HL-60/S4 treated with phorbol 12-myristate 13-acetate at 8.2 ng/mL for 4 days and 3 days (cell line): ENCODE results near the gene CMTM6.
"Not testable (repeated sequence)": the region's sequence is repeated elsewhere in the genome, so short reads cannot be mapped to it uniquely, and the experiment has no call there.

Experiments used
- in situ Hi-C: fragments of 300-500 bp; cut with MboI; formaldehyde crosslinking; loops from 2 replicates; pipeline ENCODE4 v1.15.0; 2022; ENCODE audit warnings: low sequenced_read_pairs

Gene CMTM6

GRCh38 chr3:32450992-32451659 lies 51.5 kb downstream of the CMTM6 start:
- in situ Hi-C loops = no loop called here

DNA sequence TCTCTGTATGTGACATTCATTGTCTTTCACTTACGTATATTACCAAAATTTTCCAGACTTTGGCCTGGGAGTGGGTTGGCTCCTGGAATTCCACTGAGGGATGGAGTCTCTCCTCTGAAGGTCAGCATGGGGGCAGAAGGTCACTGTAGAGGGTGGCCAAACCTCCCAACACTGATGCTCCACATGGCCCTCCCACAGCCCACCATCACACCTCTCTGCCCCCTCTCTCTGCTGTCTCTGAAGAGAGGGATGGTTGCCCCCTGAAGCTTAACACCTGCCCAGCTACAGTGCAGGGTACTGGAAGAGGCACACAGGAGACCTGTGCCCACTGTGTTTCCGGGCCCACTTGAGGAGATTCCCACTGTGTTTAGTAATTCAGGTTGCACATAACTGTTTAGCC lies 52.2 kb downstream of the CMTM6 start:
- in situ Hi-C loops = no loop called here

- in situ Hi-C loops = no loop called here
Measured at GRCh38 chr3:32449691-32450090, 53.0 kb downstream of the CMTM6 start.

- in situ Hi-C loops = no loop called here
Measured at GRCh38 chr3:32448686-32449474, 53.8 kb downstream of the CMTM6 start.

DNA sequence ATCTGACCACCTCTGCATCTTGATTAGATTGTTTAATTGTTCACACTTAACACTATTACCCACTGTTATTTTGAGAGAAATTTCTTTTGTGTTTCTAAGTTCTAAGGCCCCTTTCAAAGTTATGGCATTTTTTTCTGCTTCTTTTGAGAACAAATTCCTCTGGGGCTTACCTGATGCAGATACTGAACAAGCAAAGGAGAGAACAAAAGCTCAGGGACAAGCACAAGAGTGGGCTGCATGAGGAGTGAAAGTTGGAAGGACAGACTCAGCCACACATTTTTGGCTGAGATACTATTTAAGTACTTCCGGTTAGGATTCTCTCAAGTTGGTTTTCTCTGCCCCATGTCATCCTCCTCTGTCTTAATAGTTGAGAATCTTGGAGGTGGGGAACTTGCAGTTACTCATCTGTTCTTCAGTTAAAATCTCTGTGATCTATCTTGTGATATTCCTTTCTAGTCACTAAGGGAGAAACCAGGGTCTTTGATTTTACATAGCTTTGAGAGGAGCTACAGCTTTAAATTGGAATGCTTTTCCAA lies 54.7 kb downstream of the CMTM6 start:
- in situ Hi-C loops = no loop called here

GRCh38 chr3:32443478-32443877 lies 59.2 kb downstream of the CMTM6 start:
- in situ Hi-C loops = no loop called here

- in situ Hi-C loops = no loop called here
Measured at GRCh38 chr3:32442766-32443165, 59.9 kb downstream of the CMTM6 start.

DNA sequence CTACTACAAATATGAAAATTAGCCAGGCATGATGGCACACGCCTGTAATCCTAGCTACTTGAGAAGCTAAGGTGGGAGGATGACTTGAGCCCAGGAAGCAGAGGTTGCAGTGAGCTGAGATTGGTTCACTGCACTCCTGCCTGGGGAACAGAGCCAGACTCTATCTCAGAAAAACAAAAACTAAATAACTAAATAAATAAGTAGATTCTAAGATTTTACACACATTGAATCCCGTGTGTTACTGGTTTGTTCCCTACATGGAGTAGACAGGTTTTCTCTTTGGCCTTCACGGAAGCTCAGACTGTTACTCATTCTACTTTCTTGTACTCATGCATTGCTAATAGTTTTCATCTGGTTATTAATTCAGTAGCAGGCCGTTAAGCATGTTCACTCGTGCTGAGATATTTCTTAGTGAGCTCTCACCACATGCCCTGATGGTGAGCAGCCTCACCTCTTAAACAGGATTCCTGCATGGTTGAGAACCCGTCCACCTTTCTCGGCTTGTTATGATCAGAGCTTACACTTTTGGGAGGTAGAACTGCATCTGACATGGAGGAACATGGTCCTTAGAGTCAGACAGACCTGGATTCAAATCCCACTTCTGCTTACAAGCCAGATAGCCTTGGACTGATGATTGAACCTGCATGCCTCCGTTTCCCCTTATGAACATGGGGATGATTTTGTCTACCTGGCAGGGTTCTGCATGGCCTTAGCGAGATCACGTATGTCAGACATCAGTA lies 61.9 kb downstream of the CMTM6 start:
- in situ Hi-C loops = no loop called here

DNA sequence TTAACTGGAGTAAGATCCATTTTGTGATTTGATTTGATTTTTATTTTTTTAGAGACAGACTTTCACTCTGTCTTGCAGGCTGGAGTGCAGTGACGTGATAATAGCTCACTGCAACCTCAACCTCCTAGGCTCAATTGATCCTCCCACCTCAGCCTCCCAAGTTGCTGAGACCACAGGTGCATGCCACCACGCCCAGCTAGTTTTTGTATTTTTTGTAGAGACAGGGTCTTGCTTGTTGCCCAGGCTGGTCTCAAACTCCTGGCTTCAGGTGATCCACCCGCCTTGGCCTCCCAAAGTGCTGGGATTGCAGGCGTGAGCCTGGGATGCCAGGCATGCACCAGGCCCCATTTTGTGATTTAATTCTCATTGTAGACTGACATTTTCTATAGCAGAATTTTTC lies 63.2 kb downstream of the CMTM6 start:
- in situ Hi-C loops = not testable (repeated sequence)

DNA sequence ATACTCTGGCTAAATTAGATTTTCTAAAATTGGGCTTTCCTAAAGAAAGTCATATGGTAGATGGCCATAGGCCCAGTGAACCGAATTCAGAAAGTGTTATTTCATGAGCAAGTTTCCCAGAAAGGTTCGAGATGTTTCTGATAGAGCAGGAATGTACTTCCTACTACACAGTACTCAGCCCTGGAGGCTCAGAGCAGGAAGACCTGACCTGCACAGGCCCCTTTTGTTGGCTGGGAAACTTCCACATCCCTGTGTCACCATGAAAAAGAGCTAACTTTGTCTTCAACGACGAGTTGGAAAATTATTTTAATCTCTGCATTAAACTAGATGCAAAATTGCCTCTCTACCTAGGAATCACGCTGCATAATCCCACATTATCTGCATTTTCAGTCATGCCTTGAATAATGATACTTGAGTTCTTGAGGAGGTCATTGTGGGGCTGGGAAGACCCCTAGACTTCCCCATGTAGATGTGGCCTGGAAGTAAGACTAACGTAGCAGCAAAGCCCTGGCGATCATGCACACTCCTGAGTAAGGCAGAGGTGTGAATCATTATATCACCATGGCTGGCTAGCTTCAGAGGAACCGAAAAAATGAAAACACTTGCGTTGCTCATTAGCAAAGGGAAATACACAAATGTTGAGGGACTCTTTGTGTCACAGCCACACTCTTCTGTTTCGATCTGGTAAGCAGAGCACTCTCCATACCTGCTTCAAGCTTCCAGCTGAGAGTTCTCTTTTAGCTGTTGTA lies 63.9 kb downstream of the CMTM6 start:
- in situ Hi-C loops = no loop called here

DNA sequence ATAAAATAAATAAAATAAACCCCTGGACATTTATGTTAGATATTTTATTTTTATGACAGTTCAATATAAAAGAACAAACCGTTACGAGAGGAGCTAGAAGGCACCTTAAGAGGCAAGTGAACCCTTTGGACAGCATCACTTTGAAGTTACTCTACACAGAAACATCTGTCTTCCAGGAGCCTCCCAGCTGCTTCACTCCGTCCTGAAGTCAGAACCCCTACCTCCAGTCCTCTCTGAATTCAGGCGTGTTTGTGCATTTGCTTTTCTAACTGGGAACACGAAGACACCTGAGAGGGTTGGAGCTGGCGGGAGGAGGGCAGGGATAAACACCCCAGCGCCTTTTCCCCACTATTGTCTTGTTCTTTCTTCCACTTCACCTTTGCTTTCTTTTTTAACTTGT lies 64.8 kb downstream of the CMTM6 start:
- in situ Hi-C loops = no loop called here

GRCh38 chr3:32436816-32437189 lies 65.8 kb downstream of the CMTM6 start:
- in situ Hi-C loops = no loop called here

- in situ Hi-C loops = no loop called here
Measured at GRCh38 chr3:32435911-32436815, 66.5 kb downstream of the CMTM6 start.

DNA sequence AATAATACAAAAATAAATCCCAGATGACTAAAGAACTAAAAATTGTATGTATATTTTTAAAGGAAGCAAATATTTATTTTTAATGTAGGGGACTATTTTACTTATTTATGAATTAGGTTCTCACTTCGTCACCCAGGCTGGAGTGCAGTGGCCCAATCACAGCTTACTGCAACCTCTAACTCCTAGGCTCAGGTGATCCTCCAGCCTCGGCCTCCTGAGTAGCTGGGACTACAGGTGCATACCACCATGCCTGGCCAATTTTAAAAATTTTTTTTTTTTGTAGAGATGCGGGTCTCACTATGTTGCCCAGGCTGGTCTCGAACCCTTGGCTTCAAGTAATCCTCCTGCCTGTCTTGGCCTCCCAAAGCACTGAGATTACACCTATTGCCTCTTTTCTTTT lies 68.4 kb downstream of the CMTM6 start:
- in situ Hi-C loops = no loop called here

DNA sequence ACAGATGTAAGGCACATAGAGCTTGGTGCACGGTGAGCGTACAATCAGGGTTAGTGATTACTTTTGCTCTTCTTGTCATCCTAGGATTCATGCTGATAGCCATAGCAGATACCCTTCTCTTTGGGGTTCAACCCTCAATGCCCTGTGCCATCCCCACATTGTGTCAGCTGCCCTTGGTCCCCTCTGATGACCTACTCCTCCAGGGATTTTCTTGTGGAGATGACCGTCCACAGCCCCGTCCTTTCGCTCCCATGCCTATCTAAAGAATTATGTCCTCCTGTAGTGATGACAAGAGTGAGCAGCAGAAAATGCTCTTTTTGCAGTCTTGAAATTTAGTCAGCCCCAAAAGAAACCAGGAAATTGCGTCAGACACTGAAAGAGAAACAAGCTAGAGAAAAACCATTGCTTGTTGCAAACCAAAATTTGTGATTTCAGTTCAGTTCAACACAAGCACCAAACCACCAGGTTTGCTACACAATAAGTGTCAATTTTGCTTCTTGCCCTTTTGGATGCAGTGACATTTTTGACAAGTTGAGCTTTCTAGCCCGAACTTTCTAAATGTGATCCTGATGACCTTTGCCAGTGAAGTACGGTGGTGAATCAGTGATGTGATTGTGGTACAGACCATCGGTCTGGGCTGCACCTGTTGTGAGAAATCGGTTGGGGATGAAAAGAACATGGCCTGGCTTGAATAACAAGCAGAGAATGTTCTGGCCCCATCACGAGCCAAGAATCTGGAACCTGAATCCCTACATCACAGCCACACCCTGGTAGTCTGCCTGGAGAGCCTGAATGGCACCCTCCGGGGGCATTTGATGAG lies 69.7 kb downstream of the CMTM6 start:
- in situ Hi-C loops = no loop called here

- in situ Hi-C loops = no loop called here
Measured at GRCh38 chr3:32432045-32432710, 70.5 kb downstream of the CMTM6 start.

DNA sequence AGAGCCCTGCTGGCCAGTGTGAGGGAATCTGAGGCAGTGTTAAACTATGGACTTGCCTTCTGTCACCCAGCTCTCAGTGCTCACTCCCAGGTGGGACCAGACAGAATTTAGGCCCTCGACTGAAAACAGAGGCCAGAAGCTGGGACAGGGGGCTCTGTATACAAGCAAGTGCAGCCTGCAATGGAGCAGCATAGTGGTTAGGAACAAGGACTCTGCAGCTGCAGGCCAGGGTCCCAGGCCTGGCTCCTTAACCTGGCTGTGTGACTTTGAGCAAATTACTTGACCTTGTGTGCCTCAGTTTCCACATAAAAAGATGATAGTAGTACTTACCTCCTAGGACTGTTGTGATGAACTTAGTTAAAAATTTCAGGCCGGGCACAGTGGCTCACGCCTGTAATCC lies 71.2 kb downstream of the CMTM6 start:
- in situ Hi-C loops = no loop called here
